GM23248 (cell line): ENCODE data around the gene OR8K3. TPM values are rescaled to one million over a fixed set of nuclear protein-coding genes. Genes with fewer than 3 reads are reported as not detected.

Experiments used
- DNase-seq: peaks from one replicate; pipeline ENCODE4 v3.0.0-alpha.2; 2015
- H2AFZ ChIP-seq: fragments of 200-600 bp; sonication (generic); 2 replicates; pipeline ENCODE4 v1.6.1; 2016; ENCODE audit warnings: antibody characterized with exemption
- H3F3A ChIP-seq: fragments of 200-600 bp; sonication (generic); 2 replicates; pipeline ENCODE4 v1.6.1; 2016; ENCODE audit warnings: mild to moderate bottlenecking, antibody characterized with exemption, mixed run types; ENCODE audit not compliant: insufficient read depth
- H3K27ac ChIP-seq: fragments of 200-600 bp; sonication (generic); 2 replicates; pipeline ENCODE4 v1.5.1; 2016; ENCODE audit warnings: mild to moderate bottlenecking
- H3K27me3 ChIP-seq: fragments of 200-600 bp; sonication (generic); replicated peaks from 2 replicates; pipeline ENCODE4 v1.6.1; 2016; ENCODE audit warnings: mild to moderate bottlenecking; ENCODE audit not compliant: insufficient read depth
- H3K36me3 ChIP-seq: fragments of 200-600 bp; sonication (generic); 2 replicates; pipeline ENCODE4 v1.6.1; 2016; ENCODE audit warnings: low read depth, mild to moderate bottlenecking
- H3K4me1 ChIP-seq: fragments of 200-600 bp; sonication (generic); 2 replicates; pipeline ENCODE4 v1.6.1; 2016; ENCODE audit warnings: mild to moderate bottlenecking; ENCODE audit not compliant: insufficient read depth
- H3K4me2 ChIP-seq: fragments of 200-600 bp; sonication (generic); one replicate; pipeline ENCODE4 v1.6.1; 2016; ENCODE audit warnings: mild to moderate bottlenecking; ENCODE audit not compliant: unreplicated experiment
- H3K4me3 ChIP-seq: fragments of 200-600 bp; sonication (generic); 2 replicates; pipeline ENCODE4 v1.5.1; 2016; ENCODE audit warnings: mild to moderate bottlenecking
- H3K79me2 ChIP-seq: fragments of 200-600 bp; sonication (generic); 2 replicates; pipeline ENCODE4 v1.6.1; 2016; ENCODE audit warnings: mild to moderate bottlenecking; ENCODE audit not compliant: insufficient read depth
- H3K9ac ChIP-seq: fragments of 200-600 bp; sonication (generic); 2 replicates; pipeline ENCODE4 v1.6.1; 2016; ENCODE audit warnings: mild to moderate bottlenecking
- H3K9me2 ChIP-seq: fragments of 200-600 bp; sonication (generic); 2 replicates; pipeline ENCODE4 v1.6.1; 2016; ENCODE audit warnings: mixed run types, mild to moderate bottlenecking, moderate library complexity; ENCODE audit not compliant: insufficient read depth
- H3K9me3 ChIP-seq: fragments of 200-600 bp; sonication (generic); one replicate; pipeline ENCODE4 v1.6.1; 2017; ENCODE audit warnings: low read depth
- H4K20me1 ChIP-seq: fragments of 200-600 bp; sonication (generic); 2 replicates; pipeline ENCODE4 v1.6.0; 2016; ENCODE audit not compliant: insufficient read depth
- EZH2 ChIP-seq: fragments of 200-600 bp; sonication (generic); IDR thresholded peaks from 2 replicates; pipeline ENCODE4 v1.6.1; 2018; ENCODE audit warnings: antibody characterized with exemption, mild to moderate bottlenecking; ENCODE audit not compliant: insufficient read depth, poor library complexity, severe bottlenecking
- EZH2phosphoT487 ChIP-seq: fragments of 200-600 bp; sonication (generic); IDR thresholded peaks from 2 replicates; pipeline ENCODE4 v1.6.1; 2018; ENCODE audit warnings: antibody characterized with exemption, moderate library complexity, mild to moderate bottlenecking, low read depth; ENCODE audit not compliant: insufficient read depth
- WGBS, 2 experiments: methylation state at CpG; one replicate each; pipeline ENCODE4 v1.1.6; 2015 to 2017; ENCODE audit warnings: low lambda C conversion rate in 2 of 2, low coverage in 1 of 2; ENCODE audit errors: missing lambda C conversion rate in 2 of 2; 5-methylcytosine and 5-hydroxymethylcytosine counted together
- in situ Hi-C: fragments of 300-500 bp; cut with MboI; formaldehyde crosslinking; loops from 2 replicates; pipeline ENCODE4 v1.15.0; 2020
- polyA plus RNA-seq: library from polyadenylated mRNA; unstranded; fragments of >200 nt; fragmentation: Nextera tagmentation; extraction: Ambion mirVana; gene quantifications from 2 replicates; pipeline ENCODE4 v1.2.1, GENCODE V29; 2016
- total RNA-seq: library from RNA; depleted of rRNA; stranded (reverse); fragments of >200 nt; shearing (Covaris generic); gene quantifications from 2 replicates; pipeline ENCODE4 v1.2.3, GENCODE V29; 2014; rRNA removed

OR8K3 gene
- total and polyA plus RNA-seq, 2 experiments from 2014 or later = not detected

DNA sequence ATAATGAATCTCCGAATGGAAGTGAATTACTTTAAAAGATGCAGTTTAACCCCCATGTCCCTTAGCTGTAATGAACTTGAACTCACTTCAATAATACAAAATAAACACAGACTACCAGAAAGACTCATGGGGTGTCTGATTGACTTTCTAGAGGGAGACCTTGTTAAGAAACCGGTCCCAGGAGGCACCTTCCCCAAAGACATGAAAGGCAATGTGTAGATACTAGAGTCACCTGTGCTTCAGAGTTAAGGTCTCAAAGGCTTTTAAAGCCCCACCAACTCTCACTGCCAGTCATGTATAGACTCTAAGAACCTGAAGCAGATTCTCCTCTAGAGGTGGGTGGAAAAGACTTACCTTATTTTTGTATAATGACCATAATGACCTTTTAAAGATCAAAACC is 39.0 kb downstream of the OR8K3 start, which contains the start of gene OR8J1:
TSS of gene OR8J1 (plus strand) at position 301 of the 400 bp plus-strand sequence. CDS start 5,956 bp downstream, outside the sequence.
- in situ Hi-C loops = no loop called here
- WGBS, 2 experiments = 23 to 44% methylated on average over 2 of the region's 2 CpGs
- no peaks in the 10 kb centered on the region for H3K9me2 ChIP-seq

More for the DNA sequence above, 39.0 kb downstream of the OR8K3 start, which contains the start of gene OR8J1:
- H3K9ac ChIP-seq = no peak within 1 kb of the TSS
- no peaks in the 10 kb centered on the region for H4K20me1 ChIP-seq
- H3F3A ChIP-seq = no peaks in the 10 kb centered on the region
- H2AFZ ChIP-seq = no peak within 1 kb of the TSS
- TF ChIP-seq EZH2phosphoT487 (no peak), EZH2 (no peak)
- no peaks in the 10 kb centered on the region for H3K9me3 ChIP-seq
- H3K4me2 ChIP-seq = no peak within 1 kb of the TSS
- no peaks in the 10 kb centered on the region for H3K27me3 ChIP-seq
- H3K4me1 ChIP-seq = no peaks in the 10 kb centered on the region
- no peak within 1 kb of the TSS for H3K27ac ChIP-seq
- no peak for DNase-seq
- H3K4me3 ChIP-seq = no peak within 1 kb of the TSS
- no peaks in the 10 kb centered on the region for H3K79me2 ChIP-seq
- H3K36me3 ChIP-seq = no peaks in the 10 kb centered on the region

Other genes with a start within 250 kb of the OR8K3 start
- not detected in 2 replicates for gene OR8I2, start 221.8 kb upstream of the OR8K3 start, total RNA-seq
- not detected in 2 replicates for gene OR8I2, start 221.8 kb upstream of the OR8K3 start, polyA plus RNA-seq
- not detected in 2 replicates for gene OR8H2, start 211.5 kb upstream of the OR8K3 start, total RNA-seq
- gene OR8H2, start 211.5 kb upstream of the OR8K3 start, polyA plus RNA-seq = not detected in 2 replicates
- gene OR8H3, start 192.8 kb upstream of the OR8K3 start, total RNA-seq = not detected in 2 replicates
- not detected in 2 replicates for gene OR8H3, start 192.8 kb upstream of the OR8K3 start, polyA plus RNA-seq
- gene OR8J3, start 174.9 kb upstream of the OR8K3 start, total RNA-seq = not detected in 2 replicates
- not detected in 2 replicates for gene OR8J3, start 174.9 kb upstream of the OR8K3 start, polyA plus RNA-seq
- not detected in 2 replicates for gene OR8K5, start 154.8 kb upstream of the OR8K3 start, total RNA-seq
- gene OR8K5, start 154.8 kb upstream of the OR8K3 start, polyA plus RNA-seq = not detected in 2 replicates
- gene OR5J2, start 138.5 kb upstream of the OR8K3 start, total RNA-seq = not detected in 2 replicates
- not detected in 2 replicates for gene OR5J2, start 138.5 kb upstream of the OR8K3 start, polyA plus RNA-seq
- gene OR5T2, start 80.9 kb upstream of the OR8K3 start, total RNA-seq = not detected in 2 replicates
- gene OR5T2, start 80.9 kb upstream of the OR8K3 start, polyA plus RNA-seq = not detected in 2 replicates
- gene OR5T3, start 62.9 kb upstream of the OR8K3 start, total RNA-seq = not detected in 2 replicates
- not detected in 2 replicates for gene OR5T3, start 62.9 kb upstream of the OR8K3 start, polyA plus RNA-seq
- not detected in 2 replicates for gene OR5T1, start 41.0 kb upstream of the OR8K3 start, total RNA-seq
- not detected in 2 replicates for gene OR5T1, start 41.0 kb upstream of the OR8K3 start, polyA plus RNA-seq
- gene OR8H1, start 22.9 kb upstream of the OR8K3 start, total RNA-seq = not detected in 2 replicates
- gene OR8H1, start 22.9 kb upstream of the OR8K3 start, polyA plus RNA-seq = not detected in 2 replicates
- gene OR8K1, start 30.9 kb downstream of the OR8K3 start, total RNA-seq = not detected in 2 replicates
- not detected in 2 replicates for gene OR8K1, start 30.9 kb downstream of the OR8K3 start, polyA plus RNA-seq
- not detected in 2 replicates for gene OR8J1, start 39.1 kb downstream of the OR8K3 start, total RNA-seq
- not detected in 2 replicates for gene OR8J1, start 39.1 kb downstream of the OR8K3 start, polyA plus RNA-seq
- not detected in 2 replicates for gene OR8U1, start 60.5 kb downstream of the OR8K3 start, total RNA-seq
- gene OR8U1, start 60.5 kb downstream of the OR8K3 start, polyA plus RNA-seq = not detected in 2 replicates
- not detected in 2 replicates for gene OR5AL1, start 97.6 kb downstream of the OR8K3 start, total RNA-seq
- gene OR5AL1, start 97.6 kb downstream of the OR8K3 start, polyA plus RNA-seq = not detected in 2 replicates
- gene OR5M3, start 158.2 kb downstream of the OR8K3 start, total RNA-seq = not detected in 2 replicates
- not detected in 2 replicates for gene OR5M3, start 158.2 kb downstream of the OR8K3 start, polyA plus RNA-seq
- not detected in 2 replicates for gene OR5M8, start 176.2 kb downstream of the OR8K3 start, total RNA-seq
- gene OR5M8, start 176.2 kb downstream of the OR8K3 start, polyA plus RNA-seq = not detected in 2 replicates
- not detected in 2 replicates for gene OR5M11, start 228.1 kb downstream of the OR8K3 start, total RNA-seq
- gene OR5M11, start 228.1 kb downstream of the OR8K3 start, polyA plus RNA-seq = not detected in 2 replicates